Measurements from ENCODE around the gene LILRA5. TPM values are rescaled to one million over a fixed set of nuclear protein-coding genes. Genes with fewer than 3 reads are reported as not detected.
"Not testable (repeated sequence)": the region's sequence is repeated elsewhere in the genome, so short reads cannot be mapped to it uniquely, and the experiment has no call there.

LILRA5 gene
- total RNA-seq, 1 donor from 2014 or later: 1.1 TPM

DNA sequence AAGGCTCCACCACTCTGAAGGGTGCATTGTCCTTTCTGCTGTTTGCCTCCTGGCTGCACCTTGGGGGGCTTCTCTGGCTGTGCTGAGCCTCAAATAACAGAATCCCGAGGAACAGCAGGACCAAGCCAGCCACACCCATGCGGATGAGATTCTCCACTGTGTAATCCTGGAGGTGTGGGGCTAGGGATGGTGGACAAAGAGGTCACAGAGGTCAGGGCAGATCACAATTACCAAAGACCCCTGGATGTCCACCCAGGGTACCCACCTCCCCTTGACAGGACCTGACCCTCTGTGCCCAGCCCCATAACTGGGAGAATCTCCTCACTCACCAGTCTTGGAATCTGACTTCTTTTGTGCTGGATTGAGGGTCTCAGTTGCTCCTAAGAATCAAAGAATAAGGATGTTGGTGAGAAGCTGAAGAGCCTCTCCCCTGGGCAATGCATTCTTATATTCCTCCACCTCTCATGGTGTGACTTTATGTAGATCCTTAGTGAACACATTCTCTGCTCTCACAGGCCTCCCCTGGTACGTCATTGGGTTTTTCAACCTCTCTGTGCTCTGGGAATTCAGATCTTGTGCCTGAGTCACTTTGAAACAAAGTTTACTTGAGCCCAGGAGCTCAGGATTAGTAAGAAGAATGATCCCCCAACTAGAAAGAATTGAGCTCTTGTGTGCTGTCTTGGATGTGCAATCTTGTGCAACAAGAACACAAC, 20.8 kb upstream of the LILRA5 start:
- no peak for DNase-seq (ENCODE audit: low spot score)

DNA sequence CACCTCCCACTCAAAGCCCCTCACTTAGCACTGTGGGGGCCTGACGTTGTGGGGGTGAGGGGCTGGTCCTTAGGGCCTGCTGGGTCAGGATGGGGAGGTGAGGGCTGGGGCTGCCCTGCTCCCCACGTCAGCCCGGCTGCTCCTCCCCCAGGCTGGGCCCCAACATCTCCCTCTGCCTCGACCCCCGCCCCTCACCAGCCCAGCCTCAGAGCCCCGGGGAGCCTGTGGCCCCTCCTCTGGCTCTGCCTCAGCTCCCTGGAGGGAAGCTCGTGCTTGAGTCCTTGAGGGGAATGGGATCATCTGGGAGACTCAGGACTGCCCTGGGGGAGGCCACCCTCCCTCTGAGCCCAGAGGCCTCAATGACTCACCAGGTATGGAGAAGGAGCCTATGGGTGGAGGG, 19.2 kb upstream of the LILRA5 start:
- no peak for DNase-seq (ENCODE audit: low spot score)

DNA sequence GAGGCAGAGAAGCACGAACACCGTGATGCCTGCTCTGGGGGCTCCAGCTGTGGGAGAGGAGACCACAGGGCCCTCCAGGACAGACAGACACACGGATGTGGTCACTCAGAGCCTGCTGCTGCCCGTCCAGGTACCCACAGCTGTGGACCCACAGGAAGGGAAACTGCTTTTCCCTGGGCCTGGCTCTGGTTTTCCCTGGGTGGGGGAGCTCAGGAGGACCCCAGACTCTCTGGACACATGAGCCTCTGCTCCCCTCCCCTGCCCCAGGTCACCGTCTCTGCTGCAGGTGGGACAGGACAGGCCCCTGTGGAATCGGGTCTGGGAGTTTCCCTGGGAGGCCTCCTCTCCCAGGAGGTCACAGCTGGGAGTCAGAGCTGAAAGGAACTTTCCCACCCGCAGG, 18.7 kb upstream of the LILRA5 start:
- no peak for DNase-seq (ENCODE audit: low spot score)

DNA sequence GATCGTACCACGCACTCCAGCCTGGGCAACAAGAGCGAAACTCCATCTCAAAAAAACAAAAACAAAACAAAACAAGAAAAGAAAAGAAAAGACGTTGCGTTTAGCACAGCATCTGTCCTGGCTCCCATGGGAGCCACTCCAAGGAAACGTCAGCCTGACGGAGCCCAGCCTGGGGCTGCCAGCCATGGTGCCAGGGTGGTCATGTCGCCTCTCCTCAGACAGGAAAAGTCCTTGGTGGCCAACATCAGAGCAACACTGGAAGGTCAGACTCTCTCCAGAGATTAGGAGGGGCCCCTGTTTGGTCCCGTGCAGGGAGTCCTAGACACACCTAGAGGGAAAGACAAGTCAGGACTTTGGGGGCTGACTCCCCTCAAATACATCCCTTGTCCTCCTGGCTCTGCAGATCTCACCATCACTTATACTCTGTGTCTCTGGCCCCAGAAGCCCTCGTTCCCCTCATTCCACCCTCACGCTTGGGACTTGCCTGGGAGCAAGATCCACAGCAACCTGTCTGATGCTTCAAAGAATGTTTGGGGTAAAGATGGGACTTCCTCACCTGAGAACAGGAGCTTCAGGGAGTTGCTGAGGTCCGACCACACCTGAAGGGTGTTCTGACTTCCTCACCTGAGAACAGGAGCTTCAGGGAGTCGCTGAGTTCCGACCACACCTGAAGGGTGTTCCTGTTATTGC, 16.7 kb upstream of the LILRA5 start:
- DNase-seq (ENCODE audit: low spot score): no peak

DNA sequence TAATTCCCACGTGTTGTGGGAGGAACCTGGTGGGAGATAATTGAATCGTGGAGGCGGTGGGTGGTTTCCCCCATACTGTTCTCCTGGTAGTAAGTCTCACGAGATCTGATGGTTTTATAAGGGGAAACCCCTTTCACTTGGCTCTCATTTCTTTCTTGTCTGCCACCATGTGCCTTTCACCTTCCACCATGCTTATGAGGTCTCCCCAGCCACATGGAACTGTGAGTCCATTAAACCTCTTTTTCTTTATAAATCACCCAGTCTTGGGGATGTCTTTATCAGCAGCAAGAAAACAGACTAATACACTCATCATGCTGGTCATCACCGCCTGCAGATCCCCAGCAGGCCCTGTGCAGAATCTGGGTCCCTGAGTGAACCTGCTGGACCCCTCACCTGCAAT, 15.8 kb upstream of the LILRA5 start:
- not testable (repeated sequence) for DNase-seq (ENCODE audit: low spot score)

DNA sequence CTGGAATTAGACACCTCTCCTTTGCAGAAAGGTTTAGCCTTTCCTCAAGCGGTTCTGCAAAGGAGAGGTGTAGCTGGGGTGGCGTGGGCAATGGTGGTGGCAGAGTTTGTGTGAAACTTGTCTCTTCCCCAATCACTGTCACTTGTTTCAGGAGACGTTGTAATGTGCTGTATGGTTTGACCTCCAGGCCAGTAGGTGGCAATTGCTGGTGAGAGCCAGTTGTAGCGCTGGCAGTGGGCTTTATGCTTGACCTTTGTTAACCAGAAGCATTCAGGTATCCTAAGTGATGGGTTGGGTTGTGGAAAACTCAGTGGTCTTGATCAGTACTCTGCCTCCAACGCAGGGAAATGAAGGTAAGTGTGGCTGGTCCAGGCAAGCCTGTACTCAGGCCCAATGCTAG, 12.7 kb upstream of the LILRA5 start:
- DNase-seq (ENCODE audit: low spot score): no peak

DNA sequence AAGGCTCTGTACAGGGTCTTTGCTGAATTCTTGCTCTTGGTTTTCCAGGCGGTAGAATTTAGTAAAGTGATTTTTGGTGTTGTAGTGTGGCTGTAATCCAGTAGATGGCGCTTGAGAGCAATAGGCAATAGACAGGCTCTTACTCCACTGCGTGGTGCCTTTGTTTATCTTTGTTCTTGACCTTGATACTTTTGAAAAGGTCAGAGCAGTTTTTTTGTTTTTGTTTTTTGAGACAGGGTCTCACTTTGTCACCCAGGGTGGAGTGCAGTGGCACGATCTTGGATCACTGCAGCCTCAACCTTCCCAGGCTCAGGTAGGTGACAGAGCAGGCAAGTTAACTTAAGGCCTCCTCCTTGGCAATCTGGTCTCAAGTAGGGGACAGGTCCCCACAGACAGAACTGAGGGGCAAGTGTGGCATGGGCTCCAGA, 12.2 kb upstream of the LILRA5 start:
- DNase-seq (ENCODE audit: low spot score): peak; percentile 53

DNA sequence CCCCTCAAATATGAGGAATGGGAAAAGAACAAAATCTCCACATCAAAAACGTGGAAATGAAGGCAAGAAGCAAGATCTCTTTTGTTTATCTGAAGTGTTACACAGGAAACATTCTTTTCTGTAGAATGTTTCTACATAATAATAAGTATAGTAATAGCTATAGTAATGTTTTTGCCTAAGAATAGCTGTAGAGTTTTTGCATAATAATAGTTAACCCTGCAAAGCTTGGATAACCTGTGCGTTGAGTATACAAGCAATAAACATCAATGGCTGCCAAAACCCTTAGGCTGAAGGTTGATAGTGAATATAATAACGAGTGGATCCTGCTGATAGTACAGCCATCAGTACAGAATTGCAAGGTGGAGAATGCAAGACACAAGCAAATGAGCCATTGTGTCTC, 11.1 kb upstream of the LILRA5 start:
- no peak for DNase-seq (ENCODE audit: low spot score)

DNA sequence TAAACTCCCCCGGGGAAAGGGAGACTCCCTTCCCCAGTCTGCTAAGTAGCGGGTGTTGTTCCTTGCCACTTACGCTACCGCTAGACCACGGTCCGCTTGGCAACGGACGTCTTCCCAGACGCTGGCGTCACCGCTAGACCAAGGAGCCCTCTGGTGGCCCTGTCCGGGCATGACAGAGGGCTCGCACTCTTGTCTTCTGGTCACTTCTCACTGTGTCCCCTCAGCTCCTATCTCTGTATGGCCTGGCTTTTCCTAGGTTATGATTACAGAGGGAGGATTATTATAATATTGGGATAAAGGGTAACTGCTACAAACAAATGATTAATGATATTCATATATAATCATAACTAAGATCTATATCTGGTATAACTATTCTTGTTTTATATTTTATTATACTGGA, 10.0 kb upstream of the LILRA5 start:
- not testable (repeated sequence) for DNase-seq (ENCODE audit: low spot score)

DNA sequence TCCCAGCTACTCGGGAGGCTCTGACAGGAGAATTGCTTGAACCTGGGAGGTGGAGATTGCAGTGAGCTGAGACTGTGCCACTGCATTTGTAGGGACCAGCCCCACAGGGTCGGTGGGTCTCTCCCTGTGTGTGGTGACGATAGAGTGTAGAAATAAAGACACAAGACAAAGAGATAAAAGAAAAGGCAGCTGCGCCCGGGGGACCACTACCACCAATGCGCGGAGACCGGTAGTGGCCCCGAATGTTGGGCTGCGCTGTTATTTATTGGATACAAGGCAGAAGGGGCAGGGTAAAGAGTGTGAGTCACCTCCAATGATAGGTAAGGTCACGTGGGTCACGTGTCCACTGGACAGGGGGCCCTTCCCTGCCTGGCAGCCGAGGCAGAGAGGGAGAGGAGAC, 9.3 kb upstream of the LILRA5 start:
- DNase-seq (ENCODE audit: low spot score): not testable (repeated sequence)

DNA sequence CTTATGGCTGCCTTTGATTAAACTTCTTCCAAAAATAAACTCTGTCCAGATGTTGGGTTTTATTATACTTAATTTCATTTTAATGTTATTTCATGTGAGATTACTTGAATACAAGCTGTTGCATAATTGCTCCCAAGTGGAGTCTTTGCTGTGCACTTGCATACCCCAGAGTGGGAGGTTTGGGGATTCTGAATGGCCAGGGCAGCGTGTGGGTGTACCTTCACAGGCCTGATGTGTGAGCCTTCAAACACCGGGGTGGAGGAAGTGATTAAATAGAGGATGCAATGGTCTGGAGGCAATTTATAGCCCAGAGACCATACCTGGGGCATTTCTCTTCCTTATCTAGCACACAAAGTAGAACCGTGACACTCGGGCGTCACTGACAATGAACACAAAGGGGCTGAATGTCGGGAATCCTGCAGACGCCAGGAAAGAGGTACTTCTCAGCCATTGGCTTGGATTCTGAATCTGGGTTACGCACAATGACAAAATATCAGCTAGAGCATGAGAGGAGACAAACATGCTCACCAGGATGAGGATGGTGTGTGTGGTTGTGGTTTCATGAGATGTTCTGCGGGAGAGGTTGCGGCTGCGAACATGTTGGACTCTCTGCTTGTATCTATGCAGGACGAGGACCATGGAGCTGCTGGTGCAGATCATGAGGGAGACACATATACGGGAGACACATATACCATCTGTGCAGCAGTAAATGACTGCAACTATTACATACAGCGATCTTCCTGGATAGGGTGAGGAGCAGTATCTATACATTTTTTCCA, 7.1 kb upstream of the LILRA5 start:
- DNase-seq (ENCODE audit: low spot score): no peak

DNA sequence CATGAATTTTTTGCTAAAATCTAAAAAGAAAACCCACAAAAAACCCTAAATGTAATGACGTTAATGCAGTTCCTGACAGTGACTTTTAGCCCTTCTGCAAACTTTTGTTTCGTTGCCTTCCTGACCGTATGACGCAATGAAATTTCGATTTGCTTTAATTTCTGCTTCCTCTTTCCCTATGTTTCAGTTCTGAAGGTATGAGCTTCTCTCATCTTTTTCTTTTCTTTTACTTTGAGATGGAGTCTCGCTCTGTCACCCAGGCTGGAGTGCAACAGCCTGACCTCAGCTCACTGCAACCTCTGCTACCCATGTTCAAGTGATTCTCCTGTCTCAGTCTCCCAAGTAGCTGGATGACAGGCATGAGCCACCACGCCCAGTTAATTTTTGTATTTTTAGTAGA, 6.1 kb upstream of the LILRA5 start:
- DNase-seq (ENCODE audit: low spot score): no peak

DNA sequence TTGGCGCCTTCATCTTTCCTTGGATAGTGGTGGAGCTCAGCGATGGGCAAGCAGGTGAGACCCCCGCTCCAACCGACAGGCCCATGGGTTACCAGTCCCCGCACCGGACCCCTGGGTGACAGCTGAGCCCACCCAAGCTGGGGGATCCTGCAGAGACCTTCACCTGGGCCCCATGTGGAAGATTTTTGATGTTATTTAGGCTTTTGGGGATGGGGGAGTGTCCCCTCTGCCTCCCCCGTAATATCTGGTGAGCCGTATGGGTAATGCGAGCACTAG, 4.9 kb upstream of the LILRA5 start:
- no peak for DNase-seq (ENCODE audit: low spot score)

DNA sequence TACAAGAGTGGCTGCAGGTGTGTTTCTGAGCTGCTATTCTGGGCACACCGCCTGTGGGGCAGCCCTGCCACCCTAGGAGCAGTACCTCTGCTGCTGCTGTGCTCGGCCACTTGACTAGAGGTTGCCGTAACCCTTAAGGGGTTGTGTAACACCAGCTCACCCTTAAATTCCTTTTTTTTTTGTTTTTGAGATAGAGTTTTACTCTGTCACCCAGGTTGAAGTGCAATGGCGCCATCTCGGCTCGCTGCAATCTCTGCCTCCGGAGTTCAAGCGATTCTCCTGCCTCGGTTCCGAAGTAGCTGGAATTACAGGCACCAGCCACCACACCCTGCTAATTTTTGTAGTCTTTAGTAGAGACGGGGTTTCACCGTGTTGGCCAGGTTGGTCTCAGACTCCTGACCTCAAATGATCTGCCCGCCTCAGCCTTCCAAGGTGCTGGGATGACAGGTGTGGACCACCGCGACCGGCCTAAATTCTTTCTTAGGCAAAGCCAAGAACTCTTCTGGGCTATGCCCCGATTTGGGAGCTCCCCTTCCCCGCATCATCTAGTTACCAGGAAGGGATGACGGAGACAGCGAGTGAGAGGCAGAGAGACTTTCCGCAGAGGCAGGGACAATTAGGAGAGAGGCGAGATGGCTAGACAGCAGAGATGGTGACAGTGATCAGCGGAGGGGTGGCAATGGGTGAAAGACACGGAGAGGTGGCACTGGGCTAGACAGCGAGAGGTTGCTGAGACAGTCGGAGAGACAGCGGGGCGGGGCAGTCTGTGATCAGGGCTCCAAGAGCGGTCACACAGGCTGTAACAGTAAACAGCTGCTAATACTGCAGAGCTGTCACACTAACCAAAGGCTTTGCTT, 4.4 kb upstream of the LILRA5 start:
- DNase-seq (ENCODE audit: low spot score): no peak

DNA sequence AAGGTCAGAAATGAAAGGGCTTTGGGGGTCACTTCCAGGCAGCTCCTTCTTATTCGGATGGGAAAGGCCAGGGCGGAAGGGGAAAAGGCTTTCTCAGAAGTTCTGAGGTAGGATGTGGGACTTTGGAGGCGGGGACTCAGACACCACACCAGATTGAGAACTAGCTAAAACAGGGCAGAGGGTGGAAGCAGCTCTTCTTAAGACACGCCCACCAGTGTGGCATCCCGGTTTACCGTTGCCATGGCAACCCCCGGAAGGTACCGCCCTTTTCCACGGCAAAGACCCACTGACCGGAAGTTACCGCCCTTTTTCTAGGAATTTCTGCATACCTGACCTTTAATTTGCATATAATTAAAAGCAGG, 3.8 kb upstream of the LILRA5 start:
- no peak for DNase-seq (ENCODE audit: low spot score)

DNA sequence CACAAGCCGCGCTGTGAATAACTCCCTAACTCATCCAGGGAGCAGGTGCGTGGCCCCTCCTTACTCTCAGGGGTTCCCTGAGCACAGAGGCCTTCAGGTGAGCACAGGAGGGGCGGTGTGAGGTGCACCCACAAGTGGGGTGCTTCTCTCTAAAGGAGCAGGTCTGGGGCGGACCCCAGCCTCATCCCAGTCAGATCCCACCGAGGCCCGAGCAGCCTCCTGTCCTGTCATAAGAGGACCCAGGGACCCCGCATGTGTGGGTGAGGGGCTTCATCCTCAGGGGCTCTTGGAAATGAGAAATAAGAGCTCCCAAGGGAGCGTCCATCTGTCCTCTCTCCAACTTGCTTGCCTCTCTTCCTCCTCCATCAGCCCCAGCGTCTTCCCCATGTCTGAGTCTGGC, 3.0 kb upstream of the LILRA5 start:
- no peak for DNase-seq (ENCODE audit: low spot score)

DNA sequence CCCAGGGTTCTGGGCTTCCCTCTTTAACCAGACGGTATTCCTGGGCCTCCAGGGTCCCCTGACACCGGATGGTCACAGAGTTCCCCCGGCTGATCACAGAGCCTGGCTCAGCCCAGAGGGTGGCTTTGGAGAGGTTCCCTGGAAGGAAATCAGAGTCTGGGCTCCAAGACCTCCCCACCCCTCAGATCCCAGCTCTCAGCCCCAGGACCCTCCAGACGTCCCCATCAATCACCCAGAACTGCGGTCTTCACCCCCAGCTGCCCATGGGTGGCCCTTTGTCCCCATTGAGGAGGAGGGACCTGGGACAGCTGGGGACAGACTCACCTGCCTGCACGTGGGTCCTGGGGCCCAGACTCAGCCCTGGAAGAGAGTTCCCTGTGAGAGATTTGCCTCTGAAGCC, 955 bp downstream of the LILRA5 start:
- no peak for DNase-seq (ENCODE audit: low spot score)

DNA sequence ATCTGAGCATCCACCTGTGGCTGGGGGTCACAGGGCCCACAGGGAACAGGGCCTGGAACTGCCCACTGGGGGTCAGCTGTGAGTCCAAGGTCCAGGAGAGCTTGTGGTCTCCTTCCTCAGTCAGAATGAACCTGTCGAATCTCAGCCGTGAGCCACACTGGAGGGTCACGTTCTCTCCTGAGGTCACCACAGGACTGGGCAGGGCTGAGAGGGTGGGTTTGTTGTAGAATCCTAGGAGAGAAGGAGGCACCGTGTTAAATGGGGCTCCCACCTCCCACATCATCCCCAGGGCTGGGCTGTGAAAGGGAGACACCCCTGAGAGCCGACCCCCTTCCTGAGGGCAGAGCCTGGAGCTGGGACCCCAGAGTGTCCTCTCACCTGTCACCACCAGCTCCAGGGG, 1.5 kb downstream of the LILRA5 start:
- no peak for DNase-seq (ENCODE audit: low spot score)

DNA sequence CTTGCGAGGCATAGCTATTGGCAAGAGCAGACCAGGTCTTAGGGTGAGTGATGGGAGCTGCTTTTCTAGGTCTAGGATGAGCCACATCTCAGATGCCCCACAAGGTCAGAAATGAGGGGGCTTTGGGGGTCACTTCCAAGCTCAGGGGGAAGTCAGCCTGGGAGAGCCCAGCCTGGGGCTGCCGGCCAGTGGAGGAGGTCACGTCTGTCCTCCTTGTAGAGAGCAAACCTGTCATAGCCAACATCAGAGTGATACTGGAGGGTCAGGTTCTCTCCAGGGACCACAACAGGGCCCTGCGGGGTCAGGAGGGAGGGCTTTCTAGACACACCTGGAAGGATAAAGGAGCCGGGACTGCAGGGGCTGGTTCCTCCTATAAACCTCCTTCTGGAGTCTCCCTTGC, 2.4 kb downstream of the LILRA5 start:
- DNase-seq (ENCODE audit: low spot score): no peak

DNA sequence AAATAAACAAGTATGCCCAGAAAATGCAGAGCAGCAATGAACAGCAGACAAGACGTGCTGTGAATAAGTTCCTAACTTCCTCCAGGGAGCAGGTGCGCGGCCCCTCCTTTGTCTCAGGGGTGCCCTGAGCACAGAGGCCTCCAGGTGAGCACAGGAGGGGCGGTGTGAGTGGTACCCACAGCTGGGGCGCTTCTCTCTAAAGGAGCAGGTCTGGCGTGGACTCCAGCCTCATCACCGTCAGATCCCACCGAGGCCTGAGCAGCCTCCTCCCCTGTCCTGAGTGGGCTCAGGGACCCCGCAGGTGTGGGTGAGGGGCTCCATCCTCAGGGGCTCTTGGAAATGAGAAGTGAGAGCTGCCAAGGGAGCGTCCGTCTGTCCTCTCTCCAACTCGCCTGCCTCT, 3.2 kb downstream of the LILRA5 start:
- no peak for DNase-seq (ENCODE audit: low spot score)

DNA sequence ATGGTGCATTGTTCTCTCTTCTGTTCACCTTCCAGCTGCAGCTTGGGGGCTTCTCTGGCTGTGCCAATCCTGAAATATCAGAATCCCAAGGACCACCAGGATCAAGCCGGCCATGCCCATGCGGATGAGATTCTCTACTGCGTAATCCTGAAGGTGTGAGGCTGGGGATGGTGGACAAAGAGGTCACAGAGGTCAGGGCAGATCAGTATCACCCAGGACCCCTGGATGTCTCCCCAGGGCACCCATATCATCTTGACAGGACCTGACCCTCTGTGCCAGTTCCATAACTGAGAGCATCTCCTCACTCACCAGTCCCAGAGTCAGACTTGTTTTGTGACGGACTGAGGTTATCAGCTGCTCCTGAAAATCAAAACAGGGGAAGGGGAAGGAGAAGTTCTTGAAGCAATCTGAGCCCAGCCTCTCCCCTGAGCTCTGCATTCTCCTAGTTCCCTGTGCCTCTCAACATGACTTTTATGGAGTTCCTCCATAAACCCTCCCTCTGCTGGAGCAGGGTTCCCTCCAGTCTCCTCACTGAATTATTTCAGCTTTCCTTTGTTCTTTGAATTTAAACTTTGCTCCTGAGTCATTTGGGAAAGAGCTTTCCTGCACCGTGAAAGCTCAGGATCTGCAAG, 5.5 kb downstream of the LILRA5 start:
- DNase-seq (ENCODE audit: low spot score): no peak

DNA sequence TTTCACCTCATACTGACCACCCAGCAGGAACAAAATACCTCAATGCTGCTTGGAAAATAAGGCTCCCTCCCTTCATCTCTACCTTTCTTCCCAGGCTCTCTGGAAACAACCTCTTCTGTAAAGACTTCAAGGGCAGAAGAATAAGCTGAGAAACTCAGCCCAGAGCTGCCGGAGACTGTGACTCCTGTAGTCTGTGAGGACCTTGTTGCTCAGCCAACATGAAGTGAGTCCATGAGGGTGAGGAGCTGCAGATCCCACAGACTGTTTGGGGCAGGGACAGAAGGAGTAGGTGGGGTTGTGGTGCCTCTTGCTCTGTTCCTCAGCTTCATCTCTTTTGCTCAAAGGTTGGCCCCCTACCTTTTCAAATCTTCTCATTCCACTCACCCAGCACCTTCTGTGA, 7.8 kb downstream of the LILRA5 start:
- no peak for DNase-seq (ENCODE audit: low spot score)

Data from mucosa of gallbladder (tissue), 1 donor.